Nasal cavity respiratory epithelium epithelial cell of viscerocranial mucosa (primary cell): Measurements from ENCODE around the gene ZSCAN20. TPM values are rescaled to one million over a fixed set of nuclear protein-coding genes. Genes with fewer than 3 reads are reported as not detected.

ENCODE experiments used
- total RNA-seq: library from RNA; depleted of rRNA; stranded (reverse); fragments of >200 nt; gene quantifications from 2 replicates; pipeline ENCODE4 v1.2.3, GENCODE V29; 2014

Gene ZSCAN20
- 4.1 and 7.0 TPM in 2 replicates for total RNA-seq

DNA sequence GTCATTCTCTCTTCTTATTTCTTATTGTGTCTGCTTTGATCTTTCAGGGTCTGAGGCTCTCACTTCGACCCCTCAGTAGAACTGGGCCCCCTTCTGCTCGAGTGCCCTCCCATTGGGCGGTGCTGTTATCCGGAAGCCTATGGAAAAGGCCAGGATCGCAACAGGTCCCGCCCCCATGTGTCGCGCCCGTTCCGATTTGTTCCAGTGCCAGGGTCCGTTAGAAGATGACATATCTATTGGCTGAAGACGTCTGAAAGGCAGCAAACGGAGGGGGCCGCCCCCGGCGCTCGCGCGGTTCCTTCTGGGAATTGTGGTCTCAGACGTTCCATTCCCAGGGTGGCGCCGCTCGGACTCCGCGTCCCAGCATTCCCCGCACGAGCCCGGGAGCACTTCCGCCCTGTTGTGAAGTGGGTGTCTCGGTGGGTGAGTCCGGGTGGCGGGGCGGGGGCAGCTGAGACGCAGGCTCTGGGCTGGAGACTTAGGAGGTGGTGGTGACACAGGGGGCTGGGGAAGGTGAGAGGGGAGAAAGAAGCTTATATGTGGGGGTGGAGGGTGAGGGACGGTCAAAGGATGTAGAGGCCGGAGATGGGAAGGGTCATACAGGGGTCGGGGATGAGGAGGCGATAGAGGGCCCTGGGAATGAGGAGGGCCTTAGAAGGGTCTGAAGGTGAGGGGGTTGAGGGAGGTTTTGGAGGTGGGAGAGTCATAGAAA is at the start of gene ZSCAN20:
TSS of gene ZSCAN20 (plus strand) at position 377 of the 712 bp plus-strand sequence. CDS start 6,644 bp downstream, outside the sequence.

DNA sequence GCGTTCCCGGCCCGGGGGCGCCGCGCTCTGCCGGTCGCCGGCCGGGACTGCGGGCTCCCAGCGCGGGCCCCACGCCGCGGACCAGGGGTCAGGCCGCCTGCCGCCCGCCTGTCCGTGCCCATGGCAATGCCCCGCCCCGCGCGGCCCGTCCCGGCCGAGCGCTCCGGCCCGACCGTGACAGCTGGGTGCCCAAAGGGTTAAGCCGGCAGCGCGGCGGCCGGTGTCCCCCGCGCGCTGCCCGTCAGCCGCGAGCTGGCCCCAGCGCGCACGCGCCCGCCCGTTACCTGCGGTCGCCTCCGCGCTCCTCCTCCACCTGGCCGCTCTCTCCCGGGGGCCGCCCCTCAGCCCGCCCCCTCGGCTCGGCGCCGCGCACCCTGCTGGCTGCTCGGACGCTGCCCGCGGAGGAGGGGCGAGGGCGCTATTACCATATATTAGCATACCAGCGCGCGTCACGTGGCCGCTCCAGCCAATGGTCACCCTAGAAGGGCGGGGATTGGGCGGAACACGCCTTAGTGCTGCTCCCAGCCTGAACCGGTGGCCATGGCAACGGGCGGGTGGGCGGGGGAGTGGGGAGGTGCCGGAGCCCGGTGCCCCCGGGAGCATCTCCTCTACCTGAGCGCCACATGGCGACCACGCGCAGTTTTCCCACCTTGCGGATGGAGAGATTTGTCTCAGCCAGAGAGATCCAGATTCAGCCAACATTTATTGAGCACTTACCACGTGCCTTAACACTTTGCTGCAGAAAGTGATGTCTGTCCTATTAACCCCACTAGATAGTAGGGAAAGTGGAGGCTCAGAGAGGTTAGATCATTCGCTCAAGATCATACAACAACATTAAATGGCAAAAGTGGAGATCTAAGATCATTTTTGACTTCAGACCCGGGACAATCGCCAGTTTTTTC is 41.5 kb upstream of the ZSCAN20 start, which contains the start of gene PHC2:
TSS of gene PHC2 (minus strand) at position 404 of the 902 bp plus-strand sequence. CDS start 55,556 bp downstream, outside the sequence.

Other genes with a start within 250 kb of the ZSCAN20 start
- 0.68 and 4.9 TPM in 2 replicates for gene ZNF362, start 216.2 kb upstream of the ZSCAN20 start, total RNA-seq
- not detected in 2 replicates for gene A3GALT2, start 151.5 kb upstream of the ZSCAN20 start, total RNA-seq
- 34.5 and 74.2 TPM in 2 replicates for gene PHC2, start 41.5 kb upstream of the ZSCAN20 start, total RNA-seq